GM18499 (cell line): ENCODE results near the gene CHRNA9.

Experiments
- ATAC-seq: cut with Tn5 transposase; IDR thresholded peaks from one replicate; pipeline ENCODE4 v1.9.1; 2021; ENCODE audit warnings: moderate number of reproducible peaks; ENCODE audit not compliant: insufficient read depth, unreplicated experiment

Gene CHRNA9

GRCh38 chr4:40331961-40332360 is 3.2 kb upstream of the CHRNA9 start:
- no peak for ATAC-seq

GRCh38 chr4:40333921-40334352 is 1.2 kb upstream of the CHRNA9 start:
- no peak for ATAC-seq

GRCh38 chr4:40335525-40335894 is 377 bp downstream of the CHRNA9 start:
- ATAC-seq: no peak

GRCh38 chr4:40337051-40337450 is 1.9 kb downstream of the CHRNA9 start:
- ATAC-seq: no peak

GRCh38 chr4:40337523-40337922 is 2.4 kb downstream of the CHRNA9 start:
- ATAC-seq: no peak

- no peak for ATAC-seq
These were observed 4.9 kb downstream of the CHRNA9 start for GRCh38 chr4:40340030-40340429.

GRCh38 chr4:40347472-40347871 is 12.3 kb downstream of the CHRNA9 start:
- no peak for ATAC-seq

GRCh38 chr4:40348000-40348399 is 12.9 kb downstream of the CHRNA9 start:
- ATAC-seq: no peak

GRCh38 chr4:40349561-40350198 is 14.5 kb downstream of the CHRNA9 start:
- ATAC-seq: no peak

- ATAC-seq: no peak
These were observed 15.6 kb downstream of the CHRNA9 start for GRCh38 chr4:40350627-40351227.

GRCh38 chr4:40354158-40354557 is 19.0 kb downstream of the CHRNA9 start:
- ATAC-seq: no peak

GRCh38 chr4:40355131-40355530 is 20.0 kb downstream of the CHRNA9 start:
- no peak for ATAC-seq

- no peak for ATAC-seq
These were observed 22.6 kb downstream of the CHRNA9 start for GRCh38 chr4:40357738-40358137.

- ATAC-seq: no peak
These were observed 26.2 kb downstream of the CHRNA9 start for GRCh38 chr4:40361338-40361737.

GRCh38 chr4:40363382-40363920 is 28.3 kb downstream of the CHRNA9 start:
- no peak for ATAC-seq

- ATAC-seq: no peak
These were observed 28.8 kb downstream of the CHRNA9 start for GRCh38 chr4:40363945-40364344.

GRCh38 chr4:40365766-40366165 is 30.6 kb downstream of the CHRNA9 start:
- ATAC-seq: no peak

- ATAC-seq: no peak
These were observed 32.3 kb downstream of the CHRNA9 start for GRCh38 chr4:40367451-40367850.

- no peak for ATAC-seq
These were observed 34.5 kb downstream of the CHRNA9 start for GRCh38 chr4:40369437-40370274.

- ATAC-seq: no peak
These were observed 37.5 kb downstream of the CHRNA9 start for GRCh38 chr4:40372651-40373050.

- ATAC-seq: no peak
These were observed 38.5 kb downstream of the CHRNA9 start for GRCh38 chr4:40373636-40374035.
